Caco-2 (cell line): ENCODE measurements around the gene CNKSR3. TPM values are rescaled to one million over a fixed set of nuclear protein-coding genes. Genes with fewer than 3 reads are reported as not detected.

Source experiments
- BruUV-seq: library from RNA; stranded (reverse); fragments of 400-500 nt; replicated peaks from 2 replicates; lab custom pipeline; 2021; lab: Mats Ljungman, UMichigan
- CTCF ChIA-PET: fragments of 300-600 bp; sonication (Branson Sonifier 250); formaldehyde crosslinking; loops from one replicate; lab custom pipeline; 2022; ENCODE audit warnings: antibody characterized with exemption; lab: Charles Lee
- POLR2A ChIA-PET: fragments of 300-600 bp; sonication (Branson Sonifier 250); formaldehyde crosslinking; loops from one replicate; lab custom pipeline; 2022; ENCODE audit warnings: antibody characterized with exemption; lab: Charles Lee
- DNase-seq, 2 experiments: peaks; one replicate each; pipeline versions ENCODE4 v3.0.0 to v3.0.0-alpha.2; 2020 to 2022
- H3K27me3 ChIP-seq: replicated peaks from 2 replicates; pipeline ENCODE4 v1.6.0; 2011; ENCODE audit warnings: low read length; ENCODE audit not compliant: control insufficient read depth, insufficient read depth
- H3K36me3 ChIP-seq: 2 replicates; pipeline ENCODE4 v1.5.1; 2011; ENCODE audit warnings: low read length; ENCODE audit not compliant: control insufficient read depth, insufficient read depth
- H3K4me1 ChIP-seq: fragments of 250-450 bp; sonication (Bioruptor Pico); 2 replicates; pipeline ENCODE4 v1.5.1; 2020; ENCODE audit warnings: mild to moderate bottlenecking
- H3K4me3 ChIP-seq: 2 replicates; pipeline ENCODE4 v1.5.1; 2011; ENCODE audit warnings: low read depth, mild to moderate bottlenecking, control low read depth, low read length
- H3K9me3 ChIP-seq: fragments of 250-450 bp; sonication (Bioruptor Pico); 2 replicates; pipeline ENCODE4 v1.5.1; 2020; ENCODE audit warnings: mild to moderate bottlenecking, moderate library complexity
- H3K27ac Mint-ChIP-seq: one replicate; pipeline ENCODE4 v1.8.0; 2022; ENCODE audit warnings: mixed read lengths; ENCODE audit not compliant: unreplicated experiment
- H3K27me3 Mint-ChIP-seq: one replicate; pipeline ENCODE4 v1.8.0; 2022; ENCODE audit warnings: mixed read lengths; ENCODE audit not compliant: insufficient read depth, unreplicated experiment
- H3K36me3 Mint-ChIP-seq: one replicate; pipeline ENCODE4 v1.8.0; 2022; ENCODE audit warnings: mild to moderate bottlenecking, mixed read lengths; ENCODE audit not compliant: insufficient read depth, unreplicated experiment
- H3K4me1 Mint-ChIP-seq: one replicate; pipeline ENCODE4 v1.8.0; 2022; ENCODE audit warnings: low read depth, mixed read lengths; ENCODE audit not compliant: unreplicated experiment
- H3K4me3 Mint-ChIP-seq: one replicate; pipeline ENCODE4 v1.8.0; 2022; ENCODE audit warnings: mild to moderate bottlenecking, moderate library complexity, mixed read lengths; ENCODE audit not compliant: unreplicated experiment
- H3K9me3 Mint-ChIP-seq: one replicate; pipeline ENCODE4 v1.8.0; 2022; ENCODE audit warnings: mixed read lengths; ENCODE audit not compliant: unreplicated experiment
- CTCF ChIP-seq, 2 experiments: fragments of 200-600 bp in 1 of 2; IDR thresholded peaks; 1 replicate in 1 of 2; 2 replicates in 1 of 2; pipeline versions ENCODE4 v1.5.1 to v1.8.0; 2011 to 2022; ENCODE audit warnings: antibody characterized with exemption in 1 of 2, control low read depth in 1 of 2, inconsistent platforms in 1 of 2, low read depth in 1 of 2, low read length in 1 of 2, mild to moderate bottlenecking in 1 of 2, moderate library complexity in 1 of 2; ENCODE audit not compliant: insufficient read depth in 1 of 2, severe bottlenecking in 1 of 2, unreplicated experiment in 1 of 2
- intact Hi-C: fragments of 100-400 bp; cut with micrococcal nuclease; formaldehyde crosslinking; loops from one replicate; pipeline ENCODE4 v1.10.0; 2022; ENCODE audit not compliant: unreplicated experiment
- total RNA-seq: library from RNA; stranded (reverse); gene quantifications from 2 replicates; pipeline ENCODE4 v1.2.3, GENCODE V29; 2022

Gene CNKSR3
- total RNA-seq, 1 experiment from 2014 or later = 33.1 TPM

GRCh38 chr6:154359679-154360078 is 150.8 kb downstream of the CNKSR3 start:
- H3K36me3 ChIP-seq = no peaks in the 10 kb centered on the region
- ChIA-PET POLR2A (no interaction called here), CTCF (no interaction called here)
- no peak overlapping the region for H3K27ac Mint-ChIP-seq
- no peaks in the 10 kb centered on the region for H3K9me3 ChIP-seq
- intact Hi-C loops = no loop called here
- no peaks in the 10 kb centered on the region for H3K4me1 ChIP-seq
- DNase-seq = peak; percentile 17 to 41
- no peaks in the 10 kb centered on the region for H3K27me3 Mint-ChIP-seq
- H3K4me3 Mint-ChIP-seq = no peak overlapping the region
- H3K9me3 Mint-ChIP-seq = peaks cover 17% of the 10 kb centered on the region
- no peaks in the 10 kb centered on the region for H3K27me3 ChIP-seq
- no peak overlapping the region for H3K4me3 ChIP-seq
- BruUV-seq = no TSS peak
- TF ChIP-seq CTCF (IDR thresholded peaks at IDR 0.05; ENCODE audit: insufficient read depth in 1 of 2, low read depth in 1 of 2, low read length in 1 of 2, severe bottlenecking in 1 of 2, unreplicated experiment in 1 of 2) = no peak
- peaks cover 12% of the 10 kb centered on the region for H3K4me1 Mint-ChIP-seq
- H3K36me3 Mint-ChIP-seq = no peaks in the 10 kb centered on the region

DNA sequence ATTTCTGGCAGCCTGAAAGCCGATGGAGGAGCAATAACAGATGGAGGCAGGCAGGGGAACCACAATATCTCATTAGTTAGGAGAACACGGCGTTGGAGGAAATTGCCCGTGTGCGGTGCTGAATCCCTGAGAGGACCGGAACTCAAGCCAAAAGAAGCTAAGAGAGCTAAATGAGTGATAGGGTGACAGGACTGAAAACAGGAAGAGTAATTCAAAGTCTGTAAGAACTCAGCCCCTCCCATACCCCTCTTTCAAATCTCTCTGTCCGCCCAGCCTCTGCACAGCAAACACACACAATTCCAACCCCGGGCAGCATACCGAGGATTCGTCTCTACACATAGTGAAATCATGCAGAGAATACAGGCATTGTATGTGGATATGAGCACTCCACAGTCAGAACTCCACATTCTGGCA is 151.3 kb downstream of the CNKSR3 start:
- Mint-ChIP-seq H3K27me3 (no peaks in the 10 kb centered on the region), H3K9me3 (peaks cover 22% of the 10 kb centered on the region), H3K27ac (no peak overlapping the region), H3K4me1 (peaks cover 17% of the 10 kb centered on the region), H3K4me3 (no peak overlapping the region), H3K36me3 (no peaks in the 10 kb centered on the region)
- intact Hi-C loops = no loop called here
- ChIA-PET POLR2A (no interaction called here), CTCF (no interaction called here)
- Histone ChIP-seq H3K27me3 (no peaks in the 10 kb centered on the region), H3K4me3 (no peak overlapping the region), H3K4me1 (no peaks in the 10 kb centered on the region), H3K9me3 (no peaks in the 10 kb centered on the region), H3K36me3 (no peaks in the 10 kb centered on the region)
- no peak for TF ChIP-seq CTCF (IDR thresholded peaks at IDR 0.05; ENCODE audit: insufficient read depth in 1 of 2, low read depth in 1 of 2, low read length in 1 of 2, severe bottlenecking in 1 of 2, unreplicated experiment in 1 of 2)
- DNase-seq = no peak
- BruUV-seq = no TSS peak

- no peaks in the 10 kb centered on the region for H3K27me3 Mint-ChIP-seq
- H3K4me3 ChIP-seq = no peak overlapping the region
- intact Hi-C loops = no loop called here
- POLR2A ChIA-PET = no interaction called here
- BruUV-seq = no TSS peak
- TF ChIP-seq CTCF (IDR thresholded peaks at IDR 0.05; ENCODE audit: insufficient read depth in 1 of 2, low read depth in 1 of 2, low read length in 1 of 2, severe bottlenecking in 1 of 2, unreplicated experiment in 1 of 2) = no peak
- no peak for DNase-seq
- H3K9me3 ChIP-seq = no peaks in the 10 kb centered on the region
- no peaks in the 10 kb centered on the region for H3K36me3 Mint-ChIP-seq
- peaks cover 27% of the 10 kb centered on the region for H3K9me3 Mint-ChIP-seq
- peaks cover 21% of the 10 kb centered on the region for H3K4me1 Mint-ChIP-seq
- no peak overlapping the region for H3K27ac Mint-ChIP-seq
- CTCF ChIA-PET = no interaction called here
- H3K4me3 Mint-ChIP-seq = no peak overlapping the region
- no peaks in the 10 kb centered on the region for H3K4me1 ChIP-seq
- no peaks in the 10 kb centered on the region for H3K36me3 ChIP-seq
- H3K27me3 ChIP-seq = no peaks in the 10 kb centered on the region
Measured at GRCh38 chr6:154358019-154358545, 152.4 kb downstream of the CNKSR3 start.
